NCI-H526 treated with DMSO at 0.1 percent for 48 hours (cell line): ENCODE results near the gene PELO.
"Not testable (repeated sequence)": the region's sequence is repeated elsewhere in the genome, so short reads cannot be mapped to it uniquely, and the experiment has no call there.

Experiments used
- DNase-seq: peaks from one replicate; lab custom pipeline; 2025; lab: John Stamatoyannopoulos, UW

Gene PELO

GRCh38 chr5:52787600-52788504, at the start of gene PELO, which contains the start of gene ITGA1:
Gene PELO, plus strand, starts transcription at chr5:52787916. Its CDS starts 12,479 bp downstream, at chr5:52800395.
Gene ITGA1, plus strand, starts transcription at chr5:52787916. Its CDS starts 438 bp downstream, at chr5:52788354.
- peak; percentile 2 for DNase-seq

DNA sequence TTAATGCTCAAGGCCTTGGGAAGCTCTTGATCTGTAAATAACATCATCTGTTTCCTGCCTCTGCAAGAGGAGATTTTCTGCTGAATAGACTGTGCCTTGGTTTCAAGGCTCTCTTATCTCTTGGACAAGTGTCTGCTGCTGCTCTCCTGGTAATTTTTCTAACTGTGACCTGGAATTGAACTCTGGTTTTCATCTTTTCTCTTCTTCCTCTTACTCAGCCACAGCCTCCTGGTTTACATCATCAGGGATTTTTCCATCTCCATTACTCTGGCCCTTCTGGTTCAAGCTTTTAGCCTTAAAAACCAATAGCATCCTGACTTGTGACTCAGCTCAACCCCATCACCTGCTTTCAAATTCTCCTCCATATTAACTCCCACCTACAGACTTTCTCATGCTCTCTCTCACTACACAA, 49.6 kb upstream of the PELO start:
- DNase-seq, result no peak

- DNase-seq, result no peak
These were observed 47.7 kb upstream of the PELO start for GRCh38 chr5:52740007-52740406.

- DNase-seq, result no peak
These were observed 44.7 kb upstream of the PELO start for GRCh38 chr5:52743012-52743411.

DNA sequence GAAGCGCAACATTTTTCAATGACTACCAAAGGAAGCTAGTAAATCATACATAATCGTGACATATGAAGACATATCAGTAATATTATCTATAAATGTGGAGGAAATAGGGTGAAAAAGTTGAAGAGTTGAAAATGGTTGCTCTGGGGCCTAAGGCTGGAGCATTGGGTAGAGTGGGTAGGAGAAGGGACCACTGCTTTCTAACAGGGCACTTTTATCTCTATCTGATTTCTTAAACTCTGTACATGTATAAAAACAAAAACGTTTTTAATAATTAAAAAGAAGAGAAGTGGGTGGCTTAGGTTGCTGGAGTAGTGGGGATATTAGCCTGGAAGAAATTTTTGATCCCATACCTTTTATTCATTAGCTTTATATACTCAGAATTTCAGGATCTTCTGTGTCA, 44.2 kb upstream of the PELO start:
- DNase-seq, result no peak

GRCh38 chr5:52743970-52744369, 43.7 kb upstream of the PELO start:
- no peak for DNase-seq

DNA sequence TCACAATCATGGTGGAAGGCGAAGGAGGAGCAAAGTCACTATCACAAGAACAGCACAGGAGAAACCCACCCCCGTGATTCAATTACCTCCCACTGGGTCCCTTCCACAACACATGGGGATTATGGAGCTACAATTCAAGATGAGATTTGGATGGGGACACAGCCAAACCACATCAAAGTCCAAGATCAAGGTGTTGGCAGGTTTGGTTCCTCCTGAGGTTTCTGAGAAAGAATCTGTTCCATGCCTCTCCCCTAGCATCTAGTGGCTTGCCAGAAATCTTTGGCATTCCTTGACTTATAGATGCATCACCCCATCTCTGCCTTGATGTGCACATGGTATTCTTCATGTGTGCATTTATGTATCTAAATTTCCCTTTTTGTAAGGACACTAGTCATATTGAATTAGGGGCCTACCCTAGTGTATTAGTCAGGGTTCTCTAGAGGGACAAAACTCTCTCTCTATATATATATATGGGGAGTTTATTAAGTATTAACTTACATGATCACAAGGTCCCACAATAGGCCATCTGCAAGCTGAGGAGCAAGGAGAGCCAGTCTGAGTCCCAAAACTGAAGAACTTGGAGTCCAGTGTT, 42.8 kb upstream of the PELO start:
- not testable (repeated sequence) for DNase-seq

DNA sequence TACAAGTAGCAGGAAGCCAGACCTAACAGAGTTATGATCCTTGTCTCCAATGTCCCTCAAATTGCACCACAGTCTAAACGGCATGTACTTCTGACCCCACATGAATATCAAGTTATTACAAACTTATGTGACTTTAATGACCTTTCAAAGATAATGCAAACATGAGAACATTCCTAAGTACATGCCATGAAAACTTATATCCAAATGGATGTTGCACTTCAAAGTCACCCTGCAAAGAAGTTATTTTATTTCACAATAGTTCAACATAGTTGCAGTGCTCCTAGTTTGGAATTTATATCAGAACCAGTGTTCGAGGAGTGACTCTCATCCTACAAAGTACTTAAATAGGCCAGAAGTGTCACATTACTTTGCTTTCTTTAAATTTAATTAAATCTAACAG, 41.2 kb upstream of the PELO start:
- DNase-seq, result no peak

GRCh38 chr5:52748590-52748989, 39.1 kb upstream of the PELO start:
- no peak for DNase-seq

- no peak for DNase-seq
These were observed 38.0 kb upstream of the PELO start for GRCh38 chr5:52749666-52750065.

GRCh38 chr5:52751137-52751536, 36.6 kb upstream of the PELO start:
- no peak for DNase-seq

DNA sequence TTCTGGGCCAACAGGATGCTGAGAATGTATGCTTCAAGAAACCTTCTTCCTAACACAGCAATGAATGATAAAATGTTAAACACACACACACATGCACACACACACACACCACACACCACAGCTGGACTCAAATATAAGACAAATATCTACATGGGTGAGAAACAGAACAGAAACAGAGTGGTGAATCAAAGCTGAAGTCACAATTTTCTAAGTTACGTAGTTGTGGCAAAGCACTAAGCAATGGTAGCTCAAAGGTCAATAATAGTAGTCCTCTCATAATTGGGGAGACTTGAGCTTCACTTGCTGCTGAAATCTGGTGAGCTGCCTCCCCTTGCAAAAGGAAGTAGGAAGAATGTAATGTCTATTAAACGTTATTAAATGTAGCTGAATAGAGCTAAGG, 33.7 kb upstream of the PELO start:
- DNase-seq, result no peak

GRCh38 chr5:52757527-52757926, 30.2 kb upstream of the PELO start:
- no peak for DNase-seq

GRCh38 chr5:52758014-52758413, 29.7 kb upstream of the PELO start:
- no peak for DNase-seq

GRCh38 chr5:52759331-52759730, 28.4 kb upstream of the PELO start:
- DNase-seq, result no peak

DNA sequence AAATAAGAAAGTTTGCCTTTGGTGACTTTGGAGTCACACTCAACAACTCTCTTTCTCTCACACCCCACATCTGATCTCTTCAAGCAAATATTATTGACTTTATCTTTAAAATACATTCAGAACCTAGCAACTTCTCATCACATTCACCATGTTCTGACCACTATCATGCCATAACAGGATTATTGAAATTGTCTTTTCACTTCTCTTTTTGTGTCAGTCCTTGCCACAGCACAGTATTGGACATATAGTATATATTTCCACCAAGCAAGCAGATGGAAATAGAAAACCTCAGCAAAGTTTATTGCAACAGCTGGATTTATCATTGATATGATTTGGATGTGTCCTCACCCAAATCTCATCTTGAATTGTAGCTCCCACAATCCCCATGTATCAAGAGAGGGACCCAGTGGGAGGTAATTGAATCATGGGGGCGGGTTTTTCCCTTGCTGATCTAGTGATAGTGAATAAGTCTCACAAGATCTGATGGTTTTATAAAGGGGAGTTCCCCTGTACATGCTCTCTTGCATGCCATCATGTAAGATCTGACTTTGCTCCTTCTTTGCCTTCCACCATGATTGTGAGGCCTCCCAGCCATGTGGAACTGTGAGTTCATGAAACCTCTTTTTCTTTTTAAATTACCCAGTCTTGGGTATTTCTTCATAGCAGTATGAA, 26.9 kb upstream of the PELO start:
- DNase-seq, result no peak

DNA sequence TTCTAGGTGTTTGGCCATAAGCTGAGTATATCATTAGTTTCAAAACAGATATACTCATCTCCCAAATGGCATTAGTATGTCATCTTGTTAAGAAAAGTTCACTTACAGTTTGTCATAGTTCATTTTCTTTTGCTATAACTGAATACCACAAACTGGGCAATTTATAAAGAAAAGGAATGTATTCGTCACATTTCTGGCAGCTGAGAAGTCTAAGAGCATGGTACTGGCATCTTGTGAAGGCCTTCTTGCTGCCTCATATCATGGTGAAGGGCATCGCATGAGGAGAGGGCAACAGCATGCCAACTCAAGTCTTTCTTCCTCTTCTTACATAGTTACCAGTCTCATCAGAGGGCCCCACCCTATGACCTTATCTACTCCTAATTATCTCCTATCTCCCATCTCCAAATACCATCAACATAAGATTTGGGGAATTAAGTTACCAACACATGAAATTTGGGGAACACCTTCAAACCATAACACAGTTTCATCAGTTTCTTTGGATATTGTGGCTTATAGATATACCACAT, 20.4 kb upstream of the PELO start:
- DNase-seq, result no peak

GRCh38 chr5:52767766-52768480, 19.8 kb upstream of the PELO start:
- no peak for DNase-seq

DNA sequence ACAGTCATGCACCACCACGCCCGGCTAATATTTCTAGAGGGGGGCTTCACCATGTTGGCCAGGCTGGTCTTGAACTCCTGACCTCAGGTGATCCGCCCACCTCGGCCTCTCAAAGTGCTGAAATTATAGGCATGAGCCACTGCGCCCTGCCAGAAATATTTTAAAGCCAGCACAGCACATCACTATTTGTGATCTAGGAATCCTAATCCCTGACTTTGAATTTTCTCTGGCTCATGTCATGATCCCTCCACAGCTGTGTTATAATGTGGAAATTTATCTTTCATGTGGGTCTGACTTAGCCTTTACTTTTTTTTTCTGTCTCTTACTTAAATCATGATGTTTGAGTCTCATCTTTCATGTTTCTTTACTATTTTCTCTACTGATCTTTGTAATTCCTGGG, 18.7 kb upstream of the PELO start:
- DNase-seq, result no peak

DNA sequence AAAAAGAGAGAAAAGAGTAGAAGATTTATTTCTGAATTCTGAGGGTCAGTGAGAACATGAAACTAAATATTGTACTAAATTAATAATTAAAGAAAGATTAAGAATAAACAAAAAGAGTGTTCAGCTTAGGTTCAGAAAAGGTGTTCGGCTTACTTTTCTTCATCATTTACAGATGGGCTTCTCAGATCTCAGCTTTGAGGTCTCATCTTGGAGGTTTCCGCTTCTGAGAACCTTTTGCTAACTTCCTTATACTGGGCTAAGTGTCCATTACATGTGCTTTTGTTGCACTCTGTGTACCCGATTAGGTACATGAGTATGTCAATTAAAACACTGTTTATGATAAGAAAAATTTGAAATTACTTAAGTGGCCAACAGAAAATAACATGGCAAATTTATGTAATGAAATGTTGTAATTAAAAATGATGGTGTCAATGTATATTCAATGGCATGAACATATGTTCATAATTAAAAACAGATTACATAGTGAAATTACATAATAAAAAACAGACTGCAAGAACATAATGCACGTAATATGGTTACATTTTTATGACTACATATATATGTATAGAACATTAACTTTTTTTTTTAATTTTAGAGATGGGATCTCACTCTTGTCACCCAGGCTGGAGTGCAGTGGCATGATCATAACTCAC, 17.3 kb upstream of the PELO start:
- no peak for DNase-seq

DNA sequence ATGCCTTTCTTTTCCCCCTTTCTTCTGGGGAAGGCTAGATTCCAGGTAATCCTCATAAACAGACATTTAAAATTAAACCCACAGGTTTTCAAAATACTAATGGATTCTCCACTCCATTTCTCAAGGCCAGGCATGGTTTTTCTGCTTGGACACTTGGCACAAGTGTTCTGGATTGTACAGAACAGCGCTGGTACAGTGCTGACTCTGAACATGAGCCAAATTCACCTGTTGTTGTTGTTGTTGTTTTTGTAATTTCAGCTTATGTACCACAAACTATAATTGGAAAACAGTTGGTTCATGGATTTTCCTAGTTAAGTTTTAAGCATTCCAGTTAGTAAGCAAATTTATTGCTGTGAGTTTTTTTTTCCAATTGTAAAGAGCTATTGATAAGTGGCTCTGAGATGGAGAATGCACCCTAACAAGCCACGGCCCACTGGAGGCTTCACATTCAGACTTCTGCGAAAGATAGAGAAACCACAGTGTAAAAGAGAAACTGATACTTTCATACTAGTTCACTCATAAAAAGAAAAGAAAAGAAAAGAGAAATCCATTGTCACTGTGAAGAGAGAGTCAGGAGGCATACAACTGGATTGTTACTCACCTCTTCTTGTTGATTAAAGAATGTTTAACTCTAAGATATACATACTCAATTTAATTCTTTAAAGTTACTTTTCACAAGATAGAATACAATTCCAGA, 16.2 kb upstream of the PELO start:
- no peak for DNase-seq
